Forelimb muscle (tissue), 1 donor: Measurements from ENCODE around the gene KATNAL2. TPM values are rescaled to one million over a fixed set of nuclear protein-coding genes. Genes with fewer than 3 reads are reported as not detected.
"Not testable (repeated sequence)": the region's sequence is repeated elsewhere in the genome, so short reads cannot be mapped to it uniquely, and the experiment has no call there.

Experiments used
- DNase-seq: peaks from one replicate; pipeline ENCODE4 v3.0.0-alpha.2; 2013; ENCODE audit warnings: low read depth
- polyA plus RNA-seq: library from polyadenylated mRNA; unstranded; fragments of 120-200 nt; gene quantifications from one replicate; pipeline ENCODE4 v1.2.1, GENCODE V29; 2013; ENCODE audit not compliant: insufficient read length

Gene KATNAL2
- polyA plus RNA-seq, 1 donor: 6.8 TPM

- no peak for DNase-seq
Measured at GRCh38 chr18:46939337-46939963, 22.0 kb downstream of the KATNAL2 start.

- no peak for DNase-seq
Measured at GRCh38 chr18:46939998-46940571, 22.7 kb downstream of the KATNAL2 start.

- DNase-seq: no peak
Measured at GRCh38 chr18:46942646-46943045, 25.2 kb downstream of the KATNAL2 start.

GRCh38 chr18:46946656-46947282 is 29.4 kb downstream of the KATNAL2 start:
- DNase-seq: no peak

- no peak for DNase-seq
Measured at GRCh38 chr18:46950064-46950656, 32.8 kb downstream of the KATNAL2 start.

- no peak for DNase-seq
Measured at GRCh38 chr18:46953195-46953594, 35.8 kb downstream of the KATNAL2 start.

- DNase-seq: no peak
Measured at GRCh38 chr18:46958209-46958608, 40.8 kb downstream of the KATNAL2 start.

- DNase-seq: not testable (repeated sequence)
Measured at GRCh38 chr18:46963656-46964578, 46.5 kb downstream of the KATNAL2 start.

GRCh38 chr18:46964579-46965293 is 47.3 kb downstream of the KATNAL2 start:
- DNase-seq: not testable (repeated sequence)

GRCh38 chr18:46966266-46966665 is 48.9 kb downstream of the KATNAL2 start:
- not testable (repeated sequence) for DNase-seq

GRCh38 chr18:46969551-46969950 is 52.1 kb downstream of the KATNAL2 start:
- DNase-seq: not testable (repeated sequence)

GRCh38 chr18:47019870-47020269 is 102.5 kb downstream of the KATNAL2 start:
- DNase-seq: not testable (repeated sequence)

- not testable (repeated sequence) for DNase-seq
Measured at GRCh38 chr18:47020757-47021156, 103.4 kb downstream of the KATNAL2 start.

GRCh38 chr18:47022821-47023220 is 105.4 kb downstream of the KATNAL2 start:
- not testable (repeated sequence) for DNase-seq

GRCh38 chr18:47023769-47024465 is 106.5 kb downstream of the KATNAL2 start:
- not testable (repeated sequence) for DNase-seq

GRCh38 chr18:47025557-47026174 is 108.3 kb downstream of the KATNAL2 start:
- DNase-seq: not testable (repeated sequence)

- not testable (repeated sequence) for DNase-seq
Measured at GRCh38 chr18:47028738-47029137, 111.3 kb downstream of the KATNAL2 start.

- DNase-seq: not testable (repeated sequence)
Measured at GRCh38 chr18:47029684-47030353, 112.4 kb downstream of the KATNAL2 start.

- not testable (repeated sequence) for DNase-seq
Measured at GRCh38 chr18:47030887-47031286, 113.5 kb downstream of the KATNAL2 start.
